ENCODE results near the gene SEMA5A.

Gene SEMA5A

DNA sequence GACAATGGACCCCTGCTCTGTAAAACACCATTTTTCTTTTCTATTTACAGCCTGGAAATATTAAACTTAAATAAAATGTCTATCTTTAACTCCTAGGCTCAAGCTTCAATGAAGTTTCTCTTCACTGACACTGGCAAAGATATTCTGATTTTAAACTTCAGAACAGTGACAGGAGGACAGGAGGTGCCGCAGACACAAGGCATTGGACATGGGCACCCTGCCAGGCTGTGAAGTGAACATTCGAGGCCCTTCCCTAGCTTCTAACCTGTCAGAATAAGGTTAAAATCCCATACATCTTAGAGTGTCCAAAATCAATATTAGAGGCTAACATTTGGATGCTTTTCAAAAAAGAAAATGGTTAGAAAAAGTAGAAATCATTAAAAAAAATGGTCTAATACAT, 9.2 kb downstream of the SEMA5A start:
- H3K27ac Mint-ChIP-seq = no peak overlapping the region
- H3K4me1 Mint-ChIP-seq (ENCODE audit: low read depth) = no peaks in the 10 kb centered on the region
- H3K9me3 Mint-ChIP-seq = no peaks in the 10 kb centered on the region
- H3K36me3 Mint-ChIP-seq (ENCODE audit: low read depth) = no peaks in the 10 kb centered on the region
- no peaks in the 10 kb centered on the region for H3K27me3 Mint-ChIP-seq (ENCODE audit: low read depth)
- H3K4me3 Mint-ChIP-seq = no peak overlapping the region

DNA sequence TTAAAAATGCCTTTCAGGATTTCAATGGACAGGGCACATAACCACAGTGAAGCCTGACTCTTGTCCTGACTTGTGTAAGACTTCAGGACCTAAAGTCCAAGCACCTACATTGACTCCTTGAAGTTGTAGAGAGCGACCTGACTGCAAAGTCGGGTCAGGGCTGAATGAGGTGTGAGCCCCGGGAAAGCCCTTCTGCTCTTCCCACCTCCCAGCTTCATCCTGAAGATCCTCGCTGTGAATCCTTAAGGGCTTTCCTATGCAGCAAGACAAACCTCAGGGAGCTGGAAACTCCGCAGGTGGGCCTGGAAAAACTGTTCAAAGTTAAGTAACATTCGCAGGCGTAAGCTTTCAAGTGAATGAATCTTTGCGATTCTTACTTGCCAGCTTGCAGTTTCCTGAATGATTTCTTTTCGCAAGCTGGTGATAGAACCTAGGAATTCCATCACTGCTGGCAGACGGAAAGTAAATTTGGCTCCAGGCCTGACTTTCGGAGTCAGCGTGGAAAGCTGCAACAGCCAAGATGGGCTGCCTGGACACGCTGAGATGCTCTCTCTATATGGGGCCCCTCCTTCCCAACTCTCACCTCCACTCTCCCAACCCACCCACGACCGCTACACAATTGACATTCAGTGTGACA, 10.9 kb downstream of the SEMA5A start:
- Mint-ChIP-seq H3K9me3 (no peaks in the 10 kb centered on the region), H3K4me1 (ENCODE audit: low read depth) (no peaks in the 10 kb centered on the region), H3K27me3 (ENCODE audit: low read depth) (no peaks in the 10 kb centered on the region), H3K36me3 (ENCODE audit: low read depth) (no peaks in the 10 kb centered on the region), H3K4me3 (no peak overlapping the region), H3K27ac (no peak overlapping the region)

DNA sequence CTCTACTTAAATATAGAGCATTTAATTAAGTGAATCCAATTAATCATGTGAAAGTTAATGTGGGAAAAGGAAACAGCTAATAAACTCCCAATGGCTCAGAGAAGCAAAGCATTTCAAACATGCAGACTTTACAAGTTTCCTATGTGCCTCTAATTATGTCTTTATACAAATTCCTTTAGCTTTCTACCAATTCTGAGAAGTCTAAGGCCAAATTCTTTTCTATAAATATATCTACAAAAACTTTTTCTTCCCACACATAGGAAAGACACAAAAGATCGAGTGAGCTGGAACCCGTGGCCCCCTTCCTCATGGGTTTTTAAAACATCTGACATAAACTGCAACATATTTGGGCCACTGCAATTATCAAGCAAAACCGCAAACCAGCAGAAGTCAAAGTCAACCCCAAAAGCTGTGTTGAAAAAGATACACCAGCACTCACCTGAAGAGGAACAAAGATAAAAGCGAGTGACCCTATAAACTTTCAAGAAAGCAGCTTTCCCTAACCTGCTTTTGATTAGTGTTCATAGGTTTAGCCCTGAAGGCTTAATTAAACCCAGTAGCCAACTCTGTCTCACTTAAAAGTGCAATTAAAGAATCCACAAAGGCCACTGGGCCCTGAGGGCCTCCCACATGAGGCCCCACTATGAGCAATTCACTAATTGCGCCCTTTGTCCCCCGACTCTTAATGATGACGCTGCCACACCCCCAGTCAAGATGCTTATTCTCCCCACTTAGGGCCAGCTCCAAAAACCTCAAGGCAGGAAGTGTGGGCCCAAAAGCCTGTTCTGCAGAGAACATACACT, 12.1 kb downstream of the SEMA5A start:
- Mint-ChIP-seq H3K9me3 (no peaks in the 10 kb centered on the region), H3K36me3 (ENCODE audit: low read depth) (no peaks in the 10 kb centered on the region), H3K4me3 (no peak overlapping the region), H3K27ac (no peak overlapping the region), H3K4me1 (ENCODE audit: low read depth) (no peaks in the 10 kb centered on the region), H3K27me3 (ENCODE audit: low read depth) (no peaks in the 10 kb centered on the region)

DNA sequence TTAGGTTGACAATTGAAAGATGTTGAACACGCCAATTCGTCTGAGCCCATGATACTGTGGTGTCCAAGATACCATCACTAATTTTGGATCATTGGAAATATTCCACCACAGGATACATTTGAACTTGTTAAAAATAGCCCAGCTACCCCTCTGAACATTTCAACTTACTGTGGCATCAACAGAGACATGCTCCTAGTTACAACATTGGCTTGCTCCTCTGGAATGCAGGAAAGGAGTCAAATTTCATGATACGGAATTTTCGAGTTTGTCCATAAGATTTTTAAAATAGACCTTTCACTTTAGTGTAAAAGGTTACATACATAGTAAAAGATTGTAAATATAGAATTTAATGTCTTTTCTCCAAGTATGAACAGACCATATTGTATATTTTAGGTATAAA, 12.8 kb downstream of the SEMA5A start:
- H3K9me3 Mint-ChIP-seq = no peaks in the 10 kb centered on the region
- H3K4me3 Mint-ChIP-seq = no peak overlapping the region
- no peaks in the 10 kb centered on the region for H3K36me3 Mint-ChIP-seq (ENCODE audit: low read depth)
- no peaks in the 10 kb centered on the region for H3K27me3 Mint-ChIP-seq (ENCODE audit: low read depth)
- no peaks in the 10 kb centered on the region for H3K4me1 Mint-ChIP-seq (ENCODE audit: low read depth)
- H3K27ac Mint-ChIP-seq = no peak overlapping the region

DNA sequence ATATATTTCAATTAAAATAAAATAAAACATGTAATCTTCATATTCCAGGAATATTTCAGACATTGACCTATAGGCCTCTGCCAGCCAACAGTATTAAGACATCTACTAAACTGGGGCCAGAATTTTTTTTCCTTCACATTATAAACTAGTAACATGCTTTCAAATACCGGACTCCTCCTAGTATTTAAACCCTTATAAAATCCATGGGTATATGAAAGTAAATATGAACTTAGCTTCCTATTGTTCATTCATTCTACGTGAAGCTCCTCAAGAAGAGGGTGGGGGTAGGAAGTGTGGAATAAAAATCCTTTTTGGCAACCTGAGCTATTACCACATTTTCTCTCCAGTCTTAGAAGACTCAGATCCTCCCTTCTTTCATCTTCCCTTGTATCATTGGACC, 16.4 kb downstream of the SEMA5A start:
- no peaks in the 10 kb centered on the region for H3K4me1 Mint-ChIP-seq (ENCODE audit: low read depth)
- no peaks in the 10 kb centered on the region for H3K36me3 Mint-ChIP-seq (ENCODE audit: low read depth)
- H3K9me3 Mint-ChIP-seq = no peaks in the 10 kb centered on the region
- no peaks in the 10 kb centered on the region for H3K27me3 Mint-ChIP-seq (ENCODE audit: low read depth)
- H3K4me3 Mint-ChIP-seq = no peak overlapping the region
- H3K27ac Mint-ChIP-seq = no peak overlapping the region

DNA sequence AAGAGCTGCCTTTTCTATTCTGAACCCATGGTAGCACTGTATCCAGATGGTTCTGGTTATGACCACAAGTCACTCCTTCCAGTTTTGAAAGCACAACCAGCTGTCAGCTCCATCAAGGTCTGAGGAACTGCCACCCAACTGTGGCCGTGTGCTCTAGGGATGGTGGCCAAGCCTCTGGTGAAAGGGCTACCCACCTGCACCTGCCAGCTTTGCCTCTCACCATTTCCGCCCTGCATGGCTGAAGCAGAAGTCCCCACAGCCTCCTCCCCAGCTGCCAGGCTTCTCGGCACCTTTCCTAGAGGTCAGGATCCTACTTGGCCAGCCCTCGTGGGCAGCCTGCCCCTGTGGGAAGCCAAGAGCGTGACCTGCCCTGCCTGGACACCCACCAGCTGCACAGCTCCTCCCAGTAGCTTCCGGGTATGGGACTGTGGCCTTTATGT, 16.8 kb downstream of the SEMA5A start:
- no peak overlapping the region for H3K4me3 Mint-ChIP-seq
- H3K9me3 Mint-ChIP-seq = no peaks in the 10 kb centered on the region
- H3K36me3 Mint-ChIP-seq (ENCODE audit: low read depth) = no peaks in the 10 kb centered on the region
- H3K4me1 Mint-ChIP-seq (ENCODE audit: low read depth) = no peaks in the 10 kb centered on the region
- H3K27ac Mint-ChIP-seq = no peak overlapping the region
- no peaks in the 10 kb centered on the region for H3K27me3 Mint-ChIP-seq (ENCODE audit: low read depth)

DNA sequence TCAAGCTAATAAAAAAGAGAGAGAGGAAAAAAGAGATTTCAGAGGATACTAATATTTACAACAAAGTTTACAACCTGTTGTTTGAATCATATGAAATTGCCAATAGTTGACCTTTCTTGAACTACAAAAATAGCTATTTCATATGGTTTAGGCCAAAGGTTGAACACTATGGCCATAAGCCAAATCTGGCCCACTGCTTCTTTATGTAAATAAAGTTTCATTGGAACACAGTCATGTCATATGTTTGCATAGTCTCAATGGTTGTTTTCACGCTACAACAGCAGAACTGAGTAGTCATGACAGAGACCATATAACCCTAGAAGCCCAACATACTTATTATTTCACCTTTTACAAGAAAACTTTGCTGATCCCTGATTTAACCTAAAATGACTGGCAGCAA, 20.9 kb downstream of the SEMA5A start:
- H3K36me3 Mint-ChIP-seq (ENCODE audit: low read depth) = no peaks in the 10 kb centered on the region
- H3K9me3 Mint-ChIP-seq = no peaks in the 10 kb centered on the region
- H3K4me3 Mint-ChIP-seq = no peak overlapping the region
- no peak overlapping the region for H3K27ac Mint-ChIP-seq
- H3K4me1 Mint-ChIP-seq (ENCODE audit: low read depth) = no peaks in the 10 kb centered on the region
- no peaks in the 10 kb centered on the region for H3K27me3 Mint-ChIP-seq (ENCODE audit: low read depth)

DNA sequence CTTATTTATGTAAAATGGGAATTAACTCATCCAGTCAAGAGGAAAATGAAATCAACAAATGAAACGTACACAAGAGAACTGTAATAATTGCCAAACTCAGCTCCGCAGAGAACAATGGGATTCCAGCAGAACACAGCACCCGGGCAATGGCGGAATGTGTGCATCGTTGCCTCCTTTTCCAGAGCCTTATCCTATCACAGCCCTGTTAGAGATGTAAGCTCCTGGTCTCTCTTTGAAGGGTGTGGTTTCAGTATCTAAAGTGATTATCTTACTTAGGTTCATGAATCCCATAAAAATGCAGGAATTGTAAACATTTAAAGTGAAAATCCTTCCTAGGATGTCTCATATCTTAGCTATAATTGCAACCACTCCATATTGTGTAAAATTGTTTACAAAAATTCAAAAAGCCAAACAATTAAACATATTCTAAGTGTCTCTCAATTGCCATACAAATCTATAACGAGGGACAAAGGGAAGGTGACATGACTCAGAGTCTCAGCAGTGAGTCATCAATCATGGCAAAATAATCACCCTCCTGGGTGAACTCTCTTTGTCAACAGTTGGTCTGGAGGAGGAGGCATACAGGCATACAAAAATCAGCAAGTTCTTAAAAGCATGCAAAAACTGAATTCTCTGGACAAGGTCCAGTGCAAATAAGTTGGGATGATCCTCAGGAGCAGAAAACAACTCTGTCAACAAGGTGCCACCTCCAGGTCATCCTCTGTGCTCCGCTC, 22.6 kb downstream of the SEMA5A start:
- no peaks in the 10 kb centered on the region for H3K9me3 Mint-ChIP-seq
- no peak overlapping the region for H3K4me3 Mint-ChIP-seq
- H3K36me3 Mint-ChIP-seq (ENCODE audit: low read depth) = no peaks in the 10 kb centered on the region
- H3K4me1 Mint-ChIP-seq (ENCODE audit: low read depth) = no peaks in the 10 kb centered on the region
- no peak overlapping the region for H3K27ac Mint-ChIP-seq
- H3K27me3 Mint-ChIP-seq (ENCODE audit: low read depth) = no peaks in the 10 kb centered on the region

DNA sequence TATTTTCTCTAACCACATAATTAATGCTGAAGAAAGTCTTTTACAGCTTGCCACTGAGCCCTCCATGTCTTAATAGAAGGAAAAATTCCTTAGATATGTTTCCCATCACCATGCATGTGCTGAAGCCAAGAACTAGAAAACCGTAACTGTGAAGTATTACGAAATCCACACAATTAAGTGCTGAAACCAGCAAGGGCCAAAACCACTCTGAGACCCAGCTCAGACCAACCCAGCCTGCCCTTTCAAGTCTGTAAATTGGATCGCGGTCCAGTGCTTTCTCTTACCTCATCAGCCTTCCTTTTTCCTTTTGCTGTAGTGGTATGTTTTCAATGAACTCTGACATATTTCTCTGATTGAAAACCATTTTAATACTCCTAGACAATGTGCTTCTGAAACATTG, 26.3 kb downstream of the SEMA5A start:
- H3K36me3 Mint-ChIP-seq (ENCODE audit: low read depth) = no peaks in the 10 kb centered on the region

DNA sequence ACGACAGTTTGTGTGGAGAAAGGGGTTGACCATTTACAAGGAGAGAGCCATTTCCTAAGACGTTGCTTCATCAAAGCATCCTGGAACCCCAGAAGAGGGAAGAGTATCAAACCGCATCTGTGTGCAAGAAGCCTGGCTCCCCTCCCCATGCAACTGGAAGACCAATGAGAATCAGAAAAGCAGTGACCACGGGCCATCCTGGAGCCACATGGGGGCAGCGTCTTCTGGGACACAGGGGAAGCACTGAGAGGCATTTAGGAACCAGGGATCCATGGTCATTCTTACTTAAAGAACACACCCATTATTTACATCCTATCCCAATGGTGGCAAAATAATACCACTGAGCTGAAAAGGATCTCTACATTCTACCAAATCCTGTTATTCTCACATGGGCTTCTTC, 29.3 kb downstream of the SEMA5A start:
- Mint-ChIP-seq H3K4me3 (no peak overlapping the region), H3K27me3 (ENCODE audit: low read depth) (no peaks in the 10 kb centered on the region), H3K27ac (no peak overlapping the region), H3K36me3 (ENCODE audit: low read depth) (no peaks in the 10 kb centered on the region), H3K4me1 (ENCODE audit: low read depth) (no peaks in the 10 kb centered on the region), H3K9me3 (no peaks in the 10 kb centered on the region)

More for the DNA sequence above, 26.3 kb downstream of the SEMA5A start:
- Mint-ChIP-seq H3K4me1 (ENCODE audit: low read depth) (no peaks in the 10 kb centered on the region), H3K4me3 (no peak overlapping the region), H3K27me3 (ENCODE audit: low read depth) (no peaks in the 10 kb centered on the region), H3K27ac (no peak overlapping the region), H3K9me3 (no peaks in the 10 kb centered on the region)

DNA sequence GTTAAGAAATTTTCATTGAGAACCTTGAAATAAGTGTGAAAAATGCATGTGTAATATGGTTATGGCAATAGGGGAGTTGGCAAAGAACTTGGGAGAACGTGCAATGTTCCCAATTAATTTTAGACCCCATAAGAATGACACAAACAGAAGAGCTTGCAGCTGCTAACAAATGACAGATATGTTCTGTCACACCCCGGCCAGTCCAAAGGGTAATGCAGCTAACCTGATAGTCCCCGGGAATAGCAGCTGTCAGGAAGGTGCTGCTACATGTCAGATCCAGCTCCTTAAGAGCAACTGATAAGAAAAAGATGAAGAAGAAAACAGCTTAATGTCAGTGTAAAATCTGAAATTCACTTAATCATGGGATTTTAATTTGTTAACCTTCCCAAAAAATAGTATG, 30.4 kb downstream of the SEMA5A start:
- Mint-ChIP-seq H3K4me1 (ENCODE audit: low read depth) (no peaks in the 10 kb centered on the region), H3K27ac (no peak overlapping the region)

DNA sequence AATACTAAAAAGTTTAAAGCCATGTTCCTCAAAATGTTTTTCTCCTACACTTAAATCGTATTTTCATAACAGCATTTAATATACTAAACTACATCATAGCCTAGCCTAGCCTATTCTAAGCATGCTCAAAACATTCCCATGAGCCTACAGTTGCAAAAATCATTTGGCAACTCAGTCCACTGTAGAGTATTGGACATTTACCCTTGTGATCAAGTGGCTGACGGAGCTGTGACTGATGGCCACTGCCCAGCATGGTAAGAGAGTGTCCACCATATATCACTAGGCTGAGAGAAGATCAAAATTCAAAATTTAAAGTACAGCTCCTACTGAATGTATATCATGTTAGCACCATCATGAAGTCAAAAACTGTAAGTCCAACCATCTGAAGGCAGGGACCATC, 30.9 kb downstream of the SEMA5A start:
- no peak overlapping the region for H3K4me3 Mint-ChIP-seq
- H3K9me3 Mint-ChIP-seq = no peaks in the 10 kb centered on the region
- H3K4me1 Mint-ChIP-seq (ENCODE audit: low read depth) = no peaks in the 10 kb centered on the region
- H3K27me3 Mint-ChIP-seq (ENCODE audit: low read depth) = no peaks in the 10 kb centered on the region
- no peaks in the 10 kb centered on the region for H3K36me3 Mint-ChIP-seq (ENCODE audit: low read depth)
- no peak overlapping the region for H3K27ac Mint-ChIP-seq

More for the DNA sequence above, 30.4 kb downstream of the SEMA5A start:
- Mint-ChIP-seq H3K27me3 (ENCODE audit: low read depth) (no peaks in the 10 kb centered on the region), H3K4me3 (no peak overlapping the region), H3K36me3 (ENCODE audit: low read depth) (no peaks in the 10 kb centered on the region), H3K9me3 (no peaks in the 10 kb centered on the region)

DNA sequence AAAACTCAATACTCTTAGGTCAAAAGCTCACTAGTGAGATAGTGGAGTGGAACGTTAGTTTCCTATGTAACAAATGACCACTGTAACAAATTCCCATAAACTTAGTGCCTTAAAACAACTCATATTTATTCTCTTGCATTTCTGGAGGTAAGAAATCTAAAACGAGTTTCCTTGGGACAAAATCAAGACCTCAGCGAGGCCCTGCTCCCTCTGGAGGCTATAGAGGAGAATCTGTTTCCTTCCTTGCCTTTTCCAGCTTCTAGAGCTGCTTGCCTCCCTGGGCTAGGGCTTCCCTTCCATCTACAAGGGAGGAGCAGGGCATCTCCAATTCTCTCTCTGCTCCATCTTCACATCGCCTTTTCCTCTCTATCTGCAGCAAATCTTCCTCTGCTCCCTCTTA, 32.0 kb downstream of the SEMA5A start:
- no peaks in the 10 kb centered on the region for H3K4me1 Mint-ChIP-seq (ENCODE audit: low read depth)
- H3K27me3 Mint-ChIP-seq (ENCODE audit: low read depth) = no peaks in the 10 kb centered on the region
- peaks cover under 1% of the 10 kb centered on the region for H3K9me3 Mint-ChIP-seq
- H3K36me3 Mint-ChIP-seq (ENCODE audit: low read depth) = no peaks in the 10 kb centered on the region
- H3K27ac Mint-ChIP-seq = no peak overlapping the region
- no peak overlapping the region for H3K4me3 Mint-ChIP-seq

DNA sequence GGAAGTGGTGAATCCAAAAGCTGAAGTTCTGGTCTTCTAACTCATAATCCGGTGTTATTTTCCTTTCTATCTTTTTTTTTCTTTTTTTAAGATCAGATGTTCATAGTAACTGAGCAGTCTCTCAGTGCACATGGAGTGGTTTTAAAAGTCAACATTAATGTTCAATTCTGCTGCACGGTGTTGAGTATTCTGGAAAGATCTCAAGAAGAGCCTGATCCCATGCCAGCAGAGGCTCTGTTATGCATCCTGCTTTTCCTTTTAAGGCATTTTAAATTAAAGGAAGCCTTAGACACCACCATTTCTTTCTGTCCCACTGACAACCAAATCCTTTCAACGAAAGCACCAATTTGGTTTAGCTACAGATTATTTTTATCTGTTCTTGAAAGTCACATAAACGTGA, 33.4 kb downstream of the SEMA5A start:
- H3K36me3 Mint-ChIP-seq (ENCODE audit: low read depth) = no peaks in the 10 kb centered on the region
- H3K4me3 Mint-ChIP-seq = no peak overlapping the region
- peaks cover 5% of the 10 kb centered on the region for H3K9me3 Mint-ChIP-seq
- no peaks in the 10 kb centered on the region for H3K27me3 Mint-ChIP-seq (ENCODE audit: low read depth)
- no peaks in the 10 kb centered on the region for H3K4me1 Mint-ChIP-seq (ENCODE audit: low read depth)
- no peak overlapping the region for H3K27ac Mint-ChIP-seq

DNA sequence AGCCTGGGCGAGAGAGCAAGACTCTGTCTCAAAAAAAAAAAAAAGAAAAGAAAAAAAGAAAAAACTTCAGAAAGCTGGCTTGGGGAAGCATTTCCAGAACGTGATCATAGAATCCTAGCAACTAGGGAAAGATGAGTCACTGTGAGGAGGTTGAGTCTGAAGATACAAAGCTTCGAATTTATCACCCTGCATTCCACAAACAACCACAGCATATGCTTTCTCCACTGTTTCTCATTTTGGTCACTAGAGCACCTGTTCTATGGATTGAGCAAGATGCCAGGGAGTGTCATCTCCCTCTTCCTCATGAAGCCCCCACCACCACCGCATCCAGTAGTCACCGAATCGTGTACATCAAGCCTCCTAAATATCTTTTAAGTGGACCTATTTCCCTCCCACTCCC, 37.9 kb downstream of the SEMA5A start:
- Mint-ChIP-seq H3K4me1 (ENCODE audit: low read depth) (no peaks in the 10 kb centered on the region), H3K4me3 (no peak overlapping the region), H3K36me3 (ENCODE audit: low read depth) (no peaks in the 10 kb centered on the region)

More for the DNA sequence above, 37.9 kb downstream of the SEMA5A start:
- H3K27me3 Mint-ChIP-seq (ENCODE audit: low read depth) = no peaks in the 10 kb centered on the region
- H3K9me3 Mint-ChIP-seq = peaks cover 5% of the 10 kb centered on the region
- no peak overlapping the region for H3K27ac Mint-ChIP-seq
